ENCODE results near the gene PSG3. TPM values are rescaled to one million over a fixed set of nuclear protein-coding genes. Genes with fewer than 3 reads are reported as not detected.
"Not testable (repeated sequence)": the region's sequence is repeated elsewhere in the genome, so short reads cannot be mapped to it uniquely, and the experiment has no call there.

The PSG3 gene
- under 1 TPM in 1 of 4 donors, not detected in 3; 0.03 TPM for polyA plus RNA-seq
- long read RNA-seq, donor 1, result 0 reads
- long read RNA-seq, donor 2, result 0 reads
- long read RNA-seq, donor 3, result 0 reads
- long read RNA-seq, donor 4, result 0 reads
- long read RNA-seq, donor 5, result 0 reads
- long read RNA-seq, donor 6, result 0 reads
- long read RNA-seq, donor 7, result 0 reads
- long read RNA-seq, donor 8, result 0 reads
- long read RNA-seq, donor 9, result 0 reads
- long read RNA-seq, donor 10, result 0 reads

GRCh38 chr19:42740381-42740780, at the start of gene PSG3:
PSG3 (minus strand) TSS chr19:42740481; CDS start chr19:42740384, 97 bp downstream.
- H3K27me3 ChIP-seq (ENCODE audit: control insufficient read depth in 3 of 3, insufficient read depth in 3 of 3, low read length in 3 of 3); DNase-seq; FAIRE-seq; H3K9me3 ChIP-seq (ENCODE audit: control insufficient read depth in 2 of 2, insufficient read depth in 1 of 2, low read depth in 1 of 2, low read length in 1 of 2); H3K27ac ChIP-seq (ENCODE audit: low read depth in 1 of 3, low read length in 2 of 3); H3K36me3 ChIP-seq (ENCODE audit: control insufficient read depth in 3 of 3, insufficient read depth in 2 of 3, low read depth in 1 of 3, low read length in 3 of 3); H3K4me3 ChIP-seq (ENCODE audit: low read depth in 1 of 3, low read length in 3 of 3); H3K4me1 ChIP-seq (ENCODE audit: control insufficient read depth in 3 of 3, insufficient read depth in 2 of 3, low read depth in 1 of 3, low read length in 2 of 3): not testable (repeated sequence)
- 59 to 63% (median 60%) methylated on average over 4 of the region's 4 CpGs for whole genome bisulfite sequencing, 3 donors

DNA sequence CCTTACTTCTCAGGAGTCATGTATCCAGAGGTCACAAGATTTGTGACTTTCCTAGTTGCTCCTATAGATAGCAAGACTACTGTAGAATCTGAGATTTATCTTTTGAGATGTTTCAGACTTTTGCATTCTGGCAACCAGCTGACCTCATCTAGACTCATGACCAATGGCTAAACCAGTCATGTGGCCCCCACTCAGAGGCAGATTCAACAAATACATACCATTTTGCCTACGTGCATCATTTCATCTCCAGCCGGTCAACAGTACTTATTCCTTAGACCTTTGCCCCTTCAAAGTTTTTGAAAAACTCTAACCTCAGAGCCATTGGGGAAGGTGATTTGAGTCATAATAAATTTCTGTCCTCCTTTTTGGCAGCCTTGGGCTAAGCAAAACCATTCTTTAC, 48.5 kb upstream of the PSG3 start:
- not testable (repeated sequence) for H3K27me3 ChIP-seq (ENCODE audit: control insufficient read depth in 3 of 3, insufficient read depth in 3 of 3, low read length in 3 of 3); H3K27ac ChIP-seq (ENCODE audit: low read depth in 1 of 3, low read length in 2 of 3); H3K4me1 ChIP-seq (ENCODE audit: control insufficient read depth in 3 of 3, insufficient read depth in 2 of 3, low read depth in 1 of 3, low read length in 2 of 3); H3K4me3 ChIP-seq (ENCODE audit: low read depth in 1 of 3, low read length in 3 of 3); DNase-seq; H3K36me3 ChIP-seq (ENCODE audit: control insufficient read depth in 3 of 3, insufficient read depth in 2 of 3, low read depth in 1 of 3, low read length in 3 of 3); H3K9me3 ChIP-seq (ENCODE audit: control insufficient read depth in 2 of 2, insufficient read depth in 1 of 2, low read depth in 1 of 2, low read length in 1 of 2); FAIRE-seq
- WGBS, 3 donors, result 86 to 94% (median 87%) methylated on average over 2 of the region's 2 CpGs

DNA sequence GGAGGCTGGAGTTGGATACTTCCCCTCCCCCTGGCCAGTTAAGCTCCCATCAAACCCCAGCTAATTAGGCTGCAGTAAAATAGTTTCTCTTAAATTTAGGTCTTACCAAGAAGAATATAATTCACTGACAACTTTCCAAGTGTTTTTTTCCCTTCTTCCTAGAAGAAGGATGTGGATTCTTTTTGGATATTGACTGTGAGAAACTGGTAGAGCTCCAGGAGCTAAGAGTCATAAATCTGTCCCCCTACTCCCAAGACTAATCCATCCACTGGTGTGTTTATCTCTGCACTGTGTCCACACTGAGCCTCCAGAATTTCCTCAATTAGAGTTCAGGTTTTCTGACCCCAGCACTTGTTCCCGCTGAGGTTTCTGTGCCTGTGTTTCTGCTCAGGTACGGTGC, 47.5 kb upstream of the PSG3 start:
- not testable (repeated sequence) for FAIRE-seq; H3K27me3 ChIP-seq (ENCODE audit: control insufficient read depth in 3 of 3, insufficient read depth in 3 of 3, low read length in 3 of 3); H3K9me3 ChIP-seq (ENCODE audit: control insufficient read depth in 2 of 2, insufficient read depth in 1 of 2, low read depth in 1 of 2, low read length in 1 of 2); H3K36me3 ChIP-seq (ENCODE audit: control insufficient read depth in 3 of 3, insufficient read depth in 2 of 3, low read depth in 1 of 3, low read length in 3 of 3); H3K4me3 ChIP-seq (ENCODE audit: low read depth in 1 of 3, low read length in 3 of 3); DNase-seq; H3K27ac ChIP-seq (ENCODE audit: low read depth in 1 of 3, low read length in 2 of 3); H3K4me1 ChIP-seq (ENCODE audit: control insufficient read depth in 3 of 3, insufficient read depth in 2 of 3, low read depth in 1 of 3, low read length in 2 of 3)
- WGBS, 3 donors, result 28 to 57% (median 38%) methylated on average over 2 of the region's 2 CpGs

DNA sequence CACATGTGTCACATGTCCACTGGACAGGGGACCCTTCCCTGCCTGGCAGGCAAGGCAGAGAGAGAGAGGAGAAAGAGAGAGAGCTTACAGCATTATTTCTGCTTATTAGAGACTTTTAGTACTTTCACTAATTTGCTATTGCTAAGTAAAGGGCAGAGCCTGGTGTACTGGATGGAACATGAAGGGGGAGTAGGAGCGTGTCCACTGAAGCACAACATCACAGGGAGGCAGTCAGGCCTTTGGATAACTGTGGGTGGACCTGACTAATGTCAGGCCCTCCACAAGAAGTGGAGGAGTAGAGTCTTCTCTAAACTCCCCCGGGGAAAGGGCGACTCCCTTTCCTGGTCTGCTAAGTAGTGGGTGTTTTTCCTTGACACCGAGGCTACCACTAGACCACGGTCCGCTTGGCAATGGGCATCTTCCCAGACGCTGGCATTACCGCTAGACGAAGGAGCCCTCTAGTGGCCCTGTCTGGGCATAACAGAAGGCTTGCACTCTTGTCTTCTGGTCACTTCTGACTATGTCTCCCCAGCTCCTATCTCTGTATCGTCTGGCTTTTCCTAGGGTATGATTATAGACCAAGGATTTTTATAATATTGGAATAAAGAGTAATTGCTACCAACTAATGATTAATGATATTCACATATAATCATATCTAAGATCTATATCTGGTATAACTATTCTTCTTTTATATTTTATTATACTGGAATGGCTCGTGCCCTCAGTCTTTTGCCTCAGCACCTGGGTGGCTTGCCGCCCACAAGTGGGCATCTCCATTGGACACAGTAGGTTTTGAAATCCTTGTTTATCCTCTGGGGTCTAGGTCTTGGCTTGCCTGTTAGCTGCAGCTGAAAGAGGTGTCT, 36.7 kb upstream of the PSG3 start:
- not testable (repeated sequence) for H3K4me3 ChIP-seq (ENCODE audit: low read depth in 1 of 3, low read length in 3 of 3); FAIRE-seq; H3K27ac ChIP-seq (ENCODE audit: low read depth in 1 of 3, low read length in 2 of 3); H3K4me1 ChIP-seq (ENCODE audit: control insufficient read depth in 3 of 3, insufficient read depth in 2 of 3, low read depth in 1 of 3, low read length in 2 of 3); H3K36me3 ChIP-seq (ENCODE audit: control insufficient read depth in 3 of 3, insufficient read depth in 2 of 3, low read depth in 1 of 3, low read length in 3 of 3); H3K9me3 ChIP-seq (ENCODE audit: control insufficient read depth in 2 of 2, insufficient read depth in 1 of 2, low read depth in 1 of 2, low read length in 1 of 2); H3K27me3 ChIP-seq (ENCODE audit: control insufficient read depth in 3 of 3, insufficient read depth in 3 of 3, low read length in 3 of 3)
- peak; percentile 4 to 20 for DNase-seq
- 44 to 48% (median 47%) methylated on average over 12 of the region's 12 CpGs for WGBS, 3 donors

- H3K4me1 ChIP-seq (ENCODE audit: control insufficient read depth in 3 of 3, insufficient read depth in 2 of 3, low read depth in 1 of 3, low read length in 2 of 3); H3K4me3 ChIP-seq (ENCODE audit: low read depth in 1 of 3, low read length in 3 of 3); H3K27ac ChIP-seq (ENCODE audit: low read depth in 1 of 3, low read length in 2 of 3); H3K9me3 ChIP-seq (ENCODE audit: control insufficient read depth in 2 of 2, insufficient read depth in 1 of 2, low read depth in 1 of 2, low read length in 1 of 2); DNase-seq; H3K27me3 ChIP-seq (ENCODE audit: control insufficient read depth in 3 of 3, insufficient read depth in 3 of 3, low read length in 3 of 3); H3K36me3 ChIP-seq (ENCODE audit: control insufficient read depth in 3 of 3, insufficient read depth in 2 of 3, low read depth in 1 of 3, low read length in 3 of 3); FAIRE-seq: not testable (repeated sequence)
- 63 to 65% (median 65%) methylated on average over 21 of the region's 21 CpGs for WGBS, 3 donors
Observed at GRCh38 chr19:42774510-42775158, 34.4 kb upstream of the PSG3 start.

DNA sequence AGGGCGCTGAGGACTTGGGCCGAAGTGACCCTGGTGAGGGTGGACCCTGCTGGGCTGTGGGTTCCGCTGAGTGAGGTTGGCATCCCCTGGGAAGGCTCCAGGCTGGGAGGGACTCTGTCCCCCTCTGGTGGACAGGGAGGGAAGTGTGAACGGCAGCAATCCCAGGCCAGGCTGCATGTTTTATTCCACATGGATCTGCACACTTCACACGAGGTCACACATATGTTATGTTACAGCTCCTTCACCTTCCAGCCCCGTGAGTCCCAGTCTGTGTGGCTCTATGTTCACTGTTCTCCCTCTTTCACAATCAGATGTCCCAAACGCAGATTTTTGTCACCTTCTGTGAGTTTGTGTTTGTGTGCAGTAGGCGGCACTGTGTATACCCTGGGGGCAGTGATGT, 27.0 kb upstream of the PSG3 start:
- H3K36me3 ChIP-seq (ENCODE audit: control insufficient read depth in 3 of 3, insufficient read depth in 2 of 3, low read depth in 1 of 3, low read length in 3 of 3); H3K27me3 ChIP-seq (ENCODE audit: control insufficient read depth in 3 of 3, insufficient read depth in 3 of 3, low read length in 3 of 3); FAIRE-seq; H3K4me3 ChIP-seq (ENCODE audit: low read depth in 1 of 3, low read length in 3 of 3); H3K9me3 ChIP-seq (ENCODE audit: control insufficient read depth in 2 of 2, insufficient read depth in 1 of 2, low read depth in 1 of 2, low read length in 1 of 2); DNase-seq; H3K4me1 ChIP-seq (ENCODE audit: control insufficient read depth in 3 of 3, insufficient read depth in 2 of 3, low read depth in 1 of 3, low read length in 2 of 3); H3K27ac ChIP-seq (ENCODE audit: low read depth in 1 of 3, low read length in 2 of 3): not testable (repeated sequence)
- WGBS, 3 donors, result 50 to 75% (median 65%) methylated on average over 8 of the region's 8 CpGs

DNA sequence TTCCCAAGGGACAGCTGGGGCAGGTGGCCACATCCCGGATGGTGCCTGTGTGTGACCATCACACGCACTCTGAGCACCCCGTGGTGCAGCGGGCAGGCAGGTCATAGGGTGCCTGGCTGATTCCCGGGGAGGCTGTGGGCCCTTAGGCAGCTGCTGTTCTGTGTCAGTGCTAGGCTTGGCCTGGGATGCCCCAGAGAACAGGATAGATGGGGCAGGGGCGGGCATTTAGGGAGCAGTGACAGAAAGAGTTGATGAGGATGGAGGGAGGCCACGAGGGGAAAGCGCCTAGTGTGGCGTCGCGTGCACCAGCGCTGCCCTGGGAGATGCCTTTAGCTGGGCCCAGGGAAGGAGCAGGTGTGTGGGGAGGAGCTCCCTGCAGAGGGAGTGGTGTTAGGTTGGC, 26.6 kb upstream of the PSG3 start:
- H3K9me3 ChIP-seq (ENCODE audit: control insufficient read depth in 2 of 2, insufficient read depth in 1 of 2, low read depth in 1 of 2, low read length in 1 of 2); H3K27ac ChIP-seq (ENCODE audit: low read depth in 1 of 3, low read length in 2 of 3); H3K4me3 ChIP-seq (ENCODE audit: low read depth in 1 of 3, low read length in 3 of 3); FAIRE-seq; H3K27me3 ChIP-seq (ENCODE audit: control insufficient read depth in 3 of 3, insufficient read depth in 3 of 3, low read length in 3 of 3); DNase-seq; H3K4me1 ChIP-seq (ENCODE audit: control insufficient read depth in 3 of 3, insufficient read depth in 2 of 3, low read depth in 1 of 3, low read length in 2 of 3); H3K36me3 ChIP-seq (ENCODE audit: control insufficient read depth in 3 of 3, insufficient read depth in 2 of 3, low read depth in 1 of 3, low read length in 3 of 3): not testable (repeated sequence)
- 88 to 91% (median 91%) methylated on average over 12 of the region's 12 CpGs for WGBS, 3 donors

- WGBS, 3 donors, result 73 to 81% (median 79%) methylated on average over 3 of the region's 3 CpGs
- FAIRE-seq, result no peak
- Histone ChIP-seq H3K36me3 (ENCODE audit: control insufficient read depth in 3 of 3, insufficient read depth in 2 of 3, low read depth in 1 of 3, low read length in 3 of 3) (no peaks in the 10 kb centered on the region), H3K4me1 (ENCODE audit: control insufficient read depth in 3 of 3, insufficient read depth in 2 of 3, low read depth in 1 of 3, low read length in 2 of 3) (no peaks in the 10 kb centered on the region), H3K27ac (ENCODE audit: low read depth in 1 of 3, low read length in 2 of 3) (no peak overlapping the region), H3K9me3 (ENCODE audit: control insufficient read depth in 2 of 2, insufficient read depth in 1 of 2, low read depth in 1 of 2, low read length in 1 of 2) (no peaks in the 10 kb centered on the region), H3K27me3 (ENCODE audit: control insufficient read depth in 3 of 3, insufficient read depth in 3 of 3, low read length in 3 of 3) (no peaks in the 10 kb centered on the region), H3K4me3 (ENCODE audit: low read depth in 1 of 3, low read length in 3 of 3) (no peak overlapping the region)
- DNase-seq, result no peak
Observed at GRCh38 chr19:42764836-42765235, 24.6 kb upstream of the PSG3 start.
